HL-60 (cell line): ENCODE results near the gene CLIC1.

Experiments
- DNase-seq, 2 experiments: peaks; one replicate each; pipeline ENCODE4 v3.0.0-alpha.2; 2010 to 2020; ENCODE audit warnings: low read depth in 1 of 2, low spot score in 1 of 2
- H3K27ac ChIP-seq: fragments of 250-450 bp; sonication (Bioruptor Pico); replicated peaks from 2 replicates; pipeline ENCODE4 v1.5.1; 2020; ENCODE audit warnings: mild to moderate bottlenecking, moderate library complexity
- H3K27me3 ChIP-seq: fragments of 250-450 bp; sonication (Bioruptor Pico); 2 replicates; pipeline ENCODE4 v1.5.1; 2021; ENCODE audit warnings: mild to moderate bottlenecking, moderate library complexity; ENCODE audit not compliant: insufficient read depth, poor library complexity, severe bottlenecking
- H3K4me3 ChIP-seq: replicated peaks from 2 replicates; pipeline ENCODE4 v1.5.1; 2011; ENCODE audit warnings: mild to moderate bottlenecking, control low read depth, low read length; ENCODE audit not compliant: insufficient read depth
- GABPA ChIP-seq: IDR thresholded peaks from 2 replicates; pipeline ENCODE4 v1.6.1; 2012; ENCODE audit warnings: low read depth
- POLR2AphosphoS5 ChIP-seq: IDR thresholded peaks from 2 replicates; pipeline ENCODE4 v1.6.1; 2012; ENCODE audit warnings: low read depth
- SPI1 ChIP-seq: IDR thresholded peaks from 2 replicates; pipeline ENCODE4 v1.6.1; 2012; ENCODE audit warnings: low read depth, mild to moderate bottlenecking, borderline replicate concordance
- TF ChIP-seq, protein P1 (sequence below): IDR thresholded peaks from 2 replicates; pipeline ENCODE4 v1.6.1; 2012; ENCODE audit warnings: low read depth; ENCODE audit not compliant: insufficient replicate concordance
- TF ChIP-seq, protein P2 (sequence below): IDR thresholded peaks from one replicate; pipeline ENCODE4 v1.5.1; 2011; ENCODE audit warnings: low read length, control low read depth, inconsistent platforms; ENCODE audit not compliant: insufficient read depth

CLIC1 gene

DNA sequence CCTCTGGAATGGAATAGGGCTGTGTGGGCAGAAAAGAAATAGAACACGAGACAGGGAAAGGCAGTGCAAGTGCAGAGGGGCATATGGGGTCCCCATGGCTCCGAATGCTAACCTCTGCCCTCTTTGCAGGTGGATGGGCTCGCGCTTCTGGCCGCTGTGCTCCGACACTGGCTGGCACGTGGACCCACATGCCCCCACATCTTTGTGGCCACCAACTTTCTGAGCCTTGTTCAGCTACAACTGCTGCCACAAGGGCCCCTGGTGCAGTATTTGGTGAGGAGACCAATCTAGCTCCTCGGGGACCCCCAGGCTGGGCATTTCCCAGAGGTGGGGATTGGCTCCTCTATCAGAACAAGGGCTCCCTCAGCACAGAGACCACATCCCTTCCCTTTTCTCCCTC lies 25.0 kb upstream of the CLIC1 start:
- no peak overlapping the region for H3K27ac ChIP-seq
- DNase-seq, result no peak
- TF ChIP-seq, protein P1, sequence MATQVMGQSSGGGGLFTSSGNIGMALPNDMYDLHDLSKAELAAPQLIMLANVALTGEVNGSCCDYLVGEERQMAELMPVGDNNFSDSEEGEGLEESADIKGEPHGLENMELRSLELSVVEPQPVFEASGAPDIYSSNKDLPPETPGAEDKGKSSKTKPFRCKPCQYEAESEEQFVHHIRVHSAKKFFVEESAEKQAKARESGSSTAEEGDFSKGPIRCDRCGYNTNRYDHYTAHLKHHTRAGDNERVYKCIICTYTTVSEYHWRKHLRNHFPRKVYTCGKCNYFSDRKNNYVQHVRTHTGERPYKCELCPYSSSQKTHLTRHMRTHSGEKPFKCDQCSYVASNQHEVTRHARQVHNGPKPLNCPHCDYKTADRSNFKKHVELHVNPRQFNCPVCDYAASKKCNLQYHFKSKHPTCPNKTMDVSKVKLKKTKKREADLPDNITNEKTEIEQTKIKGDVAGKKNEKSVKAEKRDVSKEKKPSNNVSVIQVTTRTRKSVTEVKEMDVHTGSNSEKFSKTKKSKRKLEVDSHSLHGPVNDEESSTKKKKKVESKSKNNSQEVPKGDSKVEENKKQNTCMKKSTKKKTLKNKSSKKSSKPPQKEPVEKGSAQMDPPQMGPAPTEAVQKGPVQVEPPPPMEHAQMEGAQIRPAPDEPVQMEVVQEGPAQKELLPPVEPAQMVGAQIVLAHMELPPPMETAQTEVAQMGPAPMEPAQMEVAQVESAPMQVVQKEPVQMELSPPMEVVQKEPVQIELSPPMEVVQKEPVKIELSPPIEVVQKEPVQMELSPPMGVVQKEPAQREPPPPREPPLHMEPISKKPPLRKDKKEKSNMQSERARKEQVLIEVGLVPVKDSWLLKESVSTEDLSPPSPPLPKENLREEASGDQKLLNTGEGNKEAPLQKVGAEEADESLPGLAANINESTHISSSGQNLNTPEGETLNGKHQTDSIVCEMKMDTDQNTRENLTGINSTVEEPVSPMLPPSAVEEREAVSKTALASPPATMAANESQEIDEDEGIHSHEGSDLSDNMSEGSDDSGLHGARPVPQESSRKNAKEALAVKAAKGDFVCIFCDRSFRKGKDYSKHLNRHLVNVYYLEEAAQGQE, result no peak
- TF ChIP-seq, protein P2, sequence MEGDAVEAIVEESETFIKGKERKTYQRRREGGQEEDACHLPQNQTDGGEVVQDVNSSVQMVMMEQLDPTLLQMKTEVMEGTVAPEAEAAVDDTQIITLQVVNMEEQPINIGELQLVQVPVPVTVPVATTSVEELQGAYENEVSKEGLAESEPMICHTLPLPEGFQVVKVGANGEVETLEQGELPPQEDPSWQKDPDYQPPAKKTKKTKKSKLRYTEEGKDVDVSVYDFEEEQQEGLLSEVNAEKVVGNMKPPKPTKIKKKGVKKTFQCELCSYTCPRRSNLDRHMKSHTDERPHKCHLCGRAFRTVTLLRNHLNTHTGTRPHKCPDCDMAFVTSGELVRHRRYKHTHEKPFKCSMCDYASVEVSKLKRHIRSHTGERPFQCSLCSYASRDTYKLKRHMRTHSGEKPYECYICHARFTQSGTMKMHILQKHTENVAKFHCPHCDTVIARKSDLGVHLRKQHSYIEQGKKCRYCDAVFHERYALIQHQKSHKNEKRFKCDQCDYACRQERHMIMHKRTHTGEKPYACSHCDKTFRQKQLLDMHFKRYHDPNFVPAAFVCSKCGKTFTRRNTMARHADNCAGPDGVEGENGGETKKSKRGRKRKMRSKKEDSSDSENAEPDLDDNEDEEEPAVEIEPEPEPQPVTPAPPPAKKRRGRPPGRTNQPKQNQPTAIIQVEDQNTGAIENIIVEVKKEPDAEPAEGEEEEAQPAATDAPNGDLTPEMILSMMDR, result no peak
- TF ChIP-seq GABPA (no peak), SPI1 (no peak), POLR2AphosphoS5 (no peak)
- no peaks in the 10 kb centered on the region for H3K27me3 ChIP-seq
- no peak overlapping the region for H3K4me3 ChIP-seq

DNA sequence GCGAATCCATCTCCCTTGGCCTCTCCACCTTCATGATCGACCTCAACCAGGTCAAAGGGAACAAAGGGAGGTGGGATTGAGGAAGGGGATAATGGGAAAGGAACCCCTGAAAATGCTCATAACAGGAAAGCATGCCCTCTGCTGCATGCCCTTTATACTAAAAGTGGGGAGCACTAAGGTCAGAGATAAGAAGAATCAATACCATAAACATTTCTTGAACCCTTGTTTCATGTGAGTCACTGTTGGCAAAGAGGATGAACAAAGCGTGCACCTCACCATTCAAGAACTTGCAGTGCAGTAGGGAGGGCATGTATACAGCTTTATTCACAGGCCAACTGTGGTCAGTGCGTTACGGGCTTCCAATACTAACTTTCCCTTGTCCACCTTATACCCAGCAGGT lies 24.5 kb upstream of the CLIC1 start:
- Histone ChIP-seq H3K4me3 (no peak overlapping the region), H3K27ac (no peak overlapping the region), H3K27me3 (no peaks in the 10 kb centered on the region)
- no peak for DNase-seq
- TF ChIP-seq POLR2AphosphoS5, result no peak
- TF ChIP-seq, protein P2, result no peak
- no peak for TF ChIP-seq SPI1
- no peak for TF ChIP-seq GABPA
- TF ChIP-seq, protein P1, result no peak

DNA sequence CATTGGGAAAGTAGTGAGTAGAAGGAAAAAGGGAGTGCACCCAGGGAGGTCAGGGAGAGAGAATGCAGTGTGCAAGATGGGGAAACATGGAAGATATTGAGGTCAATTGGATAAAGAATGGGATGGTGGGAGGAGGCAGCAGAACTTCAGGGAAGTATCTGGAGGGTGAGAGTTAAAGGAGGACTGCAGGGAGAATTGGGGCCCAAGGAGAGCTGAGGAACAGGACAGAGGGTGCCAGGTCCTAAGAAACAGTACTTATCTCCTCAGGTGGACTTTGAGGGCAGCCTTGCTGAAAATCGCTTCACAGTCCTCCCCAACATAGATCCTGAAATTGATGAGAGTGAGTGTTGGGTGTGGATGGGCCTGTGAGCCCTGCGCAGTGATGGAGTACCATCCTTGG lies 22.0 kb upstream of the CLIC1 start:
- no peak overlapping the region for H3K27ac ChIP-seq
- no peak overlapping the region for H3K4me3 ChIP-seq
- no peak for DNase-seq
- TF ChIP-seq GABPA, result no peak
- H3K27me3 ChIP-seq, result no peaks in the 10 kb centered on the region

DNA sequence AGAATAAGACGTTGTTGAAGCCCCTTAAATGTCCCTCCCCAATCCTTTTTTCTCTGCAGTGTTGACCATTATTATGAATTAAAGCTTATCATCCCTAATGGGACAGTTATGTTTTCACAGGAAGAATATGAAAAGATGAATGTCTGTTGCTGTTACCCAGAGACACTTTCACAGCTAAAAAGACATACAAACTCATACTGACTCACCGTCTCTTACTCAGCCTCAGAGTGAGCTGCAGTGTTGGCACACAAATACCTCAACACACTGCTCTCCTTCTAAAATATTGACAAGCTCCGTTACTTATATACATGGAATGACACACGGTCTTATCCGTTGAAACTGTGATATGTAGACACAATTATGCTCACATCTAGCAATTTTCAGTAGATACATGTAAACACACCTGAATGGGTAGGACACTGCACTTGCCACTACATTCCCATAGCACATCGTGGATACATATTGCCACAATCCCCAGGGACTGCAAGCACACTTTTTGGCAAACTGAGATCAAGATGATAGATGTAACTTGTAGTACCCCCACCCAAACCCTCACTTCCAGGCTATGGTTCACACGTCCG lies 16.5 kb upstream of the CLIC1 start:
- no peak overlapping the region for H3K4me3 ChIP-seq
- no peak for DNase-seq
- no peak overlapping the region for H3K27ac ChIP-seq
- no peaks in the 10 kb centered on the region for H3K27me3 ChIP-seq
- TF ChIP-seq, protein P2, result no peak
- TF ChIP-seq GABPA (no peak), SPI1 (no peak), POLR2AphosphoS5 (no peak)
- TF ChIP-seq, protein P1, result no peak
